NK-92 (cell line): Measurements from ENCODE around the gene NOL3.

ENCODE experiments used
- DNase-seq: peaks from one replicate; lab custom pipeline; 2025; ENCODE audit not compliant: unreplicated experiment; lab: John Stamatoyannopoulos, UW

NOL3 gene

GRCh38 chr16:67169642-67170167 is 633 bp upstream of the NOL3 start:
- DNase-seq, result no peak

DNA sequence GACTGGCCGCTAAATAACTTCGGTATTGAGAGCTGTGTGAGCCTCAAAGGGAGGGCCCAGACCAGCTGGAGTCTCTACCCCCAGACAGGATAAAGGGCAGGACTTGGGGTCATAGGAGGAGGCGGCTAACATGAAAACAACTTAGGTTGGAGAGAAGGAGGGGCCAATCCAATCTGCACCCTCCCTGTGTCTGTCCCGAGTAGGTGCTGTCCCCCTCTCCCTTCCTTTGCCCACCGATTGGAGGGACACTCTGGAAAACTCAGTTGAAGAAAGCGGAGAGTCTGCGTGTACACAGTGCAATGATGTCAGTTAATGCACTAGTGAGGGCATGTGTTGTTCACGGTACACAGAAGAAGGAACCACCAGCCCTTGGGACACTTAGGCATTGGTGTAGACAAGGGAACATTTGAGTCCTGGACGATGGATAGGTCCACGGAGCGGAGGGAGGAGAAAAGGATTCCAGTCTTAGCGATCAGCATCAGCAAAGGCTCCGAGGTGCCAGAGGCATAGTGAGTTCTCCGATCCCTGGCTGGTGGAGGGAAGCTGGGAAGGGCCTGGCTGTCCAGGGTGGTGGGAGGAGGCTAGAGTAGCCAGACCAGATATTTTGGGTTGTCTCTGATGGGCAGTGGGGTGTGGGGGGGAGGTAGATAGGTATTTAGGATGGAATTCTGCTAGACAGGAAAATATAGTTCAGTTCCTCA is 761 bp downstream of the NOL3 start:
- DNase-seq, result no peak

DNA sequence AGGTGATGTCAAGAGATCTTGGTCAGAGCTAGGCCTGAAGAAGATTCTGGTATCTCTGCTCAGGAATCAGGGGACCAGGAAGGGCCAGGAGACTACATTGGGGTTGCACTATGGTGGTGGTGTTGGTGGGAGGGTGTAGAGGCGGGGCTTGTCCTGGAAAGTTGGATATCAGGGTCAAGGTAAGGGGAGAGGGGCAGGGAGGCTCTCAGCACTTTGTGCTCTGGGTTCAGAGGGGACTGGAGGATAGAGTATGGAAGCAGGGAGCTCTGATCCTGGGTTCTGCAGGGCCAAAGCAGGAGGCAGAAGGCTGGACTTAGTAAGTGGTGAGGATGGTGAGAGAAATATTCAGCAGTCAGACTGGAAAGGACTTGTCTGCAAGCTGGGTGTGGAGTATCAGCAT is 3.0 kb downstream of the NOL3 start:
- no peak for DNase-seq

DNA sequence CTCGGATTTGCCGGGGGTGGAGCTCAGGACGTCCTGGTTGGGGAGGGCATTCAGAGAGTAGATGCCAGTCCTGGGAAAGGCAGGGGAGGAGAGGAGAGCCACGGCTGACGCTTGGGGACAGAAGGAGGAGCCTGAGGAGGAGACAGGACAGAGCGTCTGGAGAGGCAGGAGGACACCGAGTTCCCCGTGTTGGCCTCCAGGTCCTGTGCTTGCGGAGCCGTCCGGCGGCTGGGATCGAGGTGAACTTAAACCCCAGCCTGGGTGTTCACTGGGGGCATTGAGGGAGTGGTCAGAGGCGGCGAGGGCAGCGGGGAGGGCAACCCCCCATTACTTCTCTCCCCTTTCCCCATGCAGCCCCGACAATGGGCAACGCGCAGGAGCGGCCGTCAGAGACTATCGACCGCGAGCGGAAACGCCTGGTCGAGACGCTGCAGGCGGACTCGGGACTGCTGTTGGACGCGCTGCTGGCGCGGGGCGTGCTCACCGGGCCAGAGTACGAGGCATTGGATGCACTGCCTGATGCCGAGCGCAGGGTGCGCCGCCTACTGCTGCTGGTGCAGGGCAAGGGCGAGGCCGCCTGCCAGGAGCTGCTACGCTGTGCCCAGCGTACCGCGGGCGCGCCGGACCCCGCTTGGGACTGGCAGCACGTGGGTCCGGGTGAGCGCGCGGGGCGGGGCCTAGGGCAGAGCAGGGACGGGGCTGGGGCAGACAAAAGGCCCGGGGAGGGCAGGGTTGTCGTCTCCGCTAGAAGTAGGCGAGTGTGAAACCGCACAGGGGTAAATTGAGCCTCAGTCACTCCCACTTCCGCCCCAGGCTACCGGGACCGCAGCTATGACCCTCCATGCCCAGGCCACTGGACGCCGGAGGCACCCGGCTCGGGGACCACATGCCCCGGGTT is 3.7 kb downstream of the NOL3 start:
- DNase-seq, result no peak

GRCh38 chr16:67174706-67175231 is 4.4 kb downstream of the NOL3 start:
- DNase-seq, result no peak

GRCh38 chr16:67176662-67177061 is 6.3 kb downstream of the NOL3 start:
- no peak for DNase-seq

DNA sequence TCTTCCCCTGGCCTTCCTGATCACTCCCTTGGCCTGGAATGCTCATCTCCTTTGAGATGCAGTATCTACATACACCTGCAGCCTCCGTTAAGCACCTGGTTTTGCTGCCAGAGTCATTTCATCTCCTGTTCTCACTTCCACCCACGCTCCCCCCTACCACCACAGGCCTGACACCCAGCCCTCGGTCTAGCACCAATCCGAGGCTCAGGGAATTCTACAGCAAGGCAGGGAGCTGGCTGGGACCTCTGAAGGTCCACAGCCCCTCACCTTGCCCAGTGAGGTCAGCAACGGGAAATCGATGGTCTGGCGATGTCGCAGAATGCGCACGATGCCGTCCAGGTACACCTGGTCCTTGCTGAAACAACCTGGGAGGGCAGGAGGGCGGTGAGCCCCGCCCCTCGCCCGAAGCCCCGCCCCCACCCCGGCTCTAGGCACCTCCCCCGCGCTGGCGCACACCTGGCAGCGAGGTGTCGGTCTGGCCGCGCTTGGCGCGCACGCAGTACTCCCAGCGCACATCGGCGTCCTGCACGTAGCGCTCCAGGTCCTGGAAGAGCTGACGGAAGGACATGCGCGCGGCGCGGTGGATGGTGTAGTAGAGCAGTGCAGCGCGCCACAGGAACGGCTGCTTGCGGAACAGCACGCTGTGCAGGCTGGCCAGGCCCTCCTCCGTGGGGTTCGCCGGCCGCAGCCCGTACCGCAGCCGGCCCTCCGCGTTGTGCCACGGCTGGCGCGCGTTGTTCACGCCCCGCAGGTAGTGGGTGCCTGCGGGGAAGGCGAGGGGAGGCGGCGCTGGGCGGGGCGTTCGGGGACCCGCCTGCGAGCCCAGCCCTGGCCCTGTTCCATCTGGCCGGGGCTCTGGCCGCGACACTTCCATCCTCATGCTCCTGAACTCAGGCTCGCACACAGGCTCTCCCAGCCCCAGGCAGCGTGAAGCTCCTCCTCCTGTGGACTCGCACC is 7.7 kb downstream of the NOL3 start:
- DNase-seq, result no peak

DNA sequence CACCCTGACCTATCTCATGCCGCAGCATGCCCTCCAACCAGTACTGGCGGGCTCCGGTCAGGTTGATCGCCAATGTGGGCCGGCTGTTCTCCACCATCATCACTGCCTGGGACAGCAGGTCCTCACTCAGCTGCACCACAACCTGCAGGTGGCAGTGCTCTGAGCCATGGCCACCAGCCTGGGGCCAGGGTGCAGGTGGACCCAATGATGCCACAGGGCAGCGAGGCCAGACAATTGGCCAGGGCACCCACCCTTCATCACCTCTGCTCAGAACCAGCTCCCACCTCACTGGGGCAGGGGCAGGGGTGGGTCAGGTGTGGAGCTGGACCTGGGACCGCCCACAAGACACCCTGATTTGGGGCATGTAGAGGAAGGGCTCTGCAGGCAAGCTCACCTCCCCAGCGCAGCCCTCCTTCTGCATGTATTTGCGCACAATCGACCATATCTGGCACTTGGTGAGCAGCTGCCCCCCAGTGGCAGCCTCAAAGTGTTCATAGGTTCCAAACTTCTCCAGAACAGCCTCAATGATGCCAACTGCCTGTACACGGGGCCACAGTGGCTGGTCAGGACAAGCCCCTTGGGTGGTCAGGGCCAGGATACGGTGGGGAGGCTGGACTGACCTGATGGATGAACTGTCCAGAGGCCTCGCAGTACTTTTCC is 9.2 kb downstream of the NOL3 start:
- no peak for DNase-seq

DNA sequence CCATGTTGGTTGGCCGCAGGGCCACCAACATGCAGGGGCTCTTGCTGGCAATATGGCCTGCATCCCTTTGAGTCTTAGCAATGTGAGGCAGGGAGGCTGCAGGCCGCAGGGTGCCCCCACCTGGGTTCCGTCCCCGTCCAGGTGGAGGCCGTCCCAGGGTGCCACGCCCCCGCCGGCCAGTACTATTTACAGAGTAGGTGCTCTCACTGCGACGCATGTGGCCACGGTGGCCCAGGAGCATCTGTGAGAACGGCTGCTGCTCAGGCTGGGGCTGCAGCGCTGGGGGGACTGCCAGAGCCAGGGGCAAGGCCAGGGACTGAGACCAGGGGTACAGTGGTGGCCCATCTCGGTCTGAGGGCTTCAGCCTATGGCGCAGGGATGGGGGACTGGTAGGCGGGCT is 9.8 kb downstream of the NOL3 start:
- DNase-seq, result no peak

- no peak for DNase-seq
Measured at GRCh38 chr16:67181346-67181745, 11.0 kb downstream of the NOL3 start.

DNA sequence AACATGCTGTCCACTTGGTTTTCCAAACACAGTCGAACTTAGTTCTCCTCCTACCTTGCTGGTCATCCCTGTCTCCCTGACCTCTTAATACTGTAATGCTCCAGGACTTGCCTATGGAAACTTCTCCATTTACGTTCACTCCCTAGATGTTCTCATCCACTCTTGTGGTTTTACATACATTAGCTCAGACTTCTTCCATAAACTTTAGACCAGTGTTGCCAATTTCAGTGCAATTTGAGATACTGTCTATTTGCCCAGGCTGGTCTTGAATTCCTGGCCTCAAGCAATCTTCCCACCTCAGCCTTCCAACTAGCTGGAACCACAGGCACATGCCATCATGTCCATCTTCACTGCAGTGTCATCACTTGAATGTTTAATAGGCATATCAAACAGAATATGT is 11.9 kb downstream of the NOL3 start:
- DNase-seq, result no peak

GRCh38 chr16:67183284-67183626 is 12.9 kb downstream of the NOL3 start:
- DNase-seq, result no peak

DNA sequence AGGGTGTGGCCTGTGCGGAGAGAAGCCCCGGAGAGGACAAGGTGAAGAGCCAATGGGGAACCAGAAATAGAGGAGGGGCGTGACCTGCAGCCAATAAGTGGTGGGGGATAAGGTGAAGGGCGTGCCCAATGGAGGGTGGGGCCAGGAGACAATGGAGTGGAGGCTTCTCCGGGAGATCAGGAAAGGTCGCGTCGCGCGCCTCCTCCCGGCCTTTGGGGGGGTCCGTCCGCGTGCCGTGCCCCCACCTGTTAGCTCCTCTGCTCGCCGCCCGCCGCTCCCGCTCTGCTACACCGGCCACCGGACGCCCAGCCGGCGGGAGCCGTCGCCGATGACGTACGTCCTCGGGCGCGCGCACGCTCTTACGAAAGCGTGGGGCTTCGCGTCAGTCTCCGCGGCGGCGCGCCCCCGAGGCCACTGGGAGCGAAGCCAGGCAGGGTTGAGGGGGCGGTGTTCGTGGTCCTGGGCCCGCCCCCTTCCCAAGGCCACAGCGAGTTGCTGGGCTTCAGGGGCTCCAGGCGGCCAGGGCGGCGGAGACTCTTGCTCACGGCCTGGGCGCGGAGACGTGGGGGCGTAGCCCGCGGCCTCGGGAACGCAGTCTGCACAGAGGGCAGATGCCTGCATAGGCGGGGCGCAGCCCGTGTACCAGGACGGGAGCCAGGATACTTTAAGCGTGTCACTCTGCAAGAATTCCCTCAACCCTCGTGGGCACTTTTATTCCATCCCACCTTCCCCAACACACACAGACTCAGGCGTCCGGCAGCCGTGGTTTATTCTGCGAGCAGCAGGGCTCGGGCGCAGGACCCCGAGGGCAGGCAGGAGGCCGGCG is 13.5 kb downstream of the NOL3 start, which contains the start of gene MATCAP1:
Gene MATCAP1 (minus strand): TSS at position 337 of the 826 bp plus-strand sequence. CDS start 3,353 bp downstream, outside the sequence.
- DNase-seq, result peak; percentile 70

DNA sequence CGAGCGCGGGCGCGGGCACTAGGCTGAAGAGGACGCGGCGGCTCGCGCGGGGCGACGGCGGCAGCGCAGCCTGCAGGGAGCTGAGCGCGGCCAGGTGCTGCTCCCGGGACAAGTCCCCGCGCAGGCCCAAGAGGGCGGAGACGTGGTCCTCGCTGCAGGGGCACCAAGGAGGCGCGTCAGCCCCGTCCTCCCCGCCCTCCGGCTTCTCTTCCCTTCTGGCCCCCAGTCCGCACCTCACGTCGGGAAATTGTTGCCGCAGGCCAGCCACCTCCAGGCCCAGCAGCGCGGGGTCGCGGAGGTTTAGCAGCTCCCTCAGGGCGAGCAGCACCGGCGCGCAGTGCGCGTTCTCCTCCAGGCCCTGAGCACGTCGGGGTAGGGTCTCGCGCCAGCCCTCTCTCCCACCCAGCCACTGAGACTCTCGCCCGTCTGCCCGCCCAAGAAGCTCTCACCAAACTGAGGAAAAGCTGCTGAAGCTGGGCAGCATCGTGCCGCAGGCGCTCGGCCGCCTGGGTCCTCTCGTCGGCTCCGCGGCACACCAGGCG is 14.2 kb downstream of the NOL3 start:
- no peak for DNase-seq

DNA sequence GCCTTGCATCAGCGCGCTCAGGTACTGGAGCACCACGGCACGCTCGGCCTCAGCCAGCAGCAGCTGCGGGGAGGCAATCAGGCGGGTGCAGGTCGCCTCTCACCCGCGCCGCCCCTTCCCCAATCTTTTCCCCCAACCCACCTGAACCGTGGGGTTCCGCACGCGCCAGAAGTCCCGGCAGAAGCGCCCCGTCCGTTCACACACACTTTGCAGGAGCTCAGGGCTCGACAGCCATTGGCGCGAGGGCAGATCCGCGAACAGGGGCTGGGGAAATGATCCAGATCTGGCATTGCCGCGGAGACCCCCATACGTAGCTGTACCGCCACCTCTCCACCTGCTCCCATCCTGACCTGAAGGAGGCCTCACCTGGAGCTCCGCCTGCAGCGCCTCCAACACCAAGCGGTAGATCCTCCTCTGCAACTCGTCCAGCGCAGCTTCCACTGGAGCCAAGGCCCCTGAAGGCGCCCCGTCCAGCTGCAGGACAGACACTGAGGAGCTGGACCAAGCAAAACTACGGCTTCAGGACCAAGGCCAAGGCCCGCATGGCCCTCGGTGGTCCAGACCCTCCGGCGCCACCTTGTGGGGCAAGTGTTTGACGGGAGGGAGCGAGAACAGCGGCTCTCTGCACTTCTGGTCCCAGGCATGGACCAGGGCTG is 14.8 kb downstream of the NOL3 start:
- no peak for DNase-seq

- DNase-seq, result no peak
Measured at GRCh38 chr16:67185651-67186134, 15.4 kb downstream of the NOL3 start.

DNA sequence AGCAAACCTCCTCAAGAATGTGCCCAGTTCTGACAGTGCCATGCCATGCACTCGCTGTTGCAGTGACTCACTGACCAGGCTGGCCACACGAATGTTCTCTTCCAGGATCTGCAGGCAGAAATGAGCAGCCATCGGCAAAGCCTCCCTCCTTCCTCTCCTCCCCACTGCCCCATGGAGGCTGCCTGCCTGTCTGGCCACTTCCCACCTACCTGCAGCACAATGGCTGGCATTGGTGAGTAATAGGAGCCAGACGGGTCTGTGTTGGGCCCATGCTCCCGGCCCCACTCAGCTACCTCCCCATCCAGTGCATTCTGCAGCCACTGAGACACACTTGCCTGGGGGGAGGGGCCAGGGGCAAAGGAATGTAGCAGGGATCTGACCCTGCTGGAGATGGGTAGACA is 16.2 kb downstream of the NOL3 start:
- DNase-seq, result no peak

- no peak for DNase-seq
Measured at GRCh38 chr16:67187175-67187890, 17.0 kb downstream of the NOL3 start.
